Stimulated activated CD4-positive, alpha-beta T cell treated with anti-CD3 and anti-CD28 coated beads, TNF-alpha, amount 100 ng/mL, for 1 hour (primary cell): ENCODE measurements around the gene TOLLIP.
"Not testable (repeated sequence)": the region's sequence is repeated elsewhere in the genome, so short reads cannot be mapped to it uniquely, and the experiment has no call there.

Experiments used
- DNase-seq, 3 donors: peaks; one replicate each; pipeline ENCODE4 v3.0.0-alpha.2; 2020; ENCODE audit warnings: low read depth in 3 of 3, low spot score in 1 of 3

TOLLIP gene

GRCh38 chr11:1266976-1267375 is 42.5 kb downstream of the TOLLIP start:
- DNase-seq, result not testable (repeated sequence)

GRCh38 chr11:1265480-1265879 is 44.0 kb downstream of the TOLLIP start:
- not testable (repeated sequence) for DNase-seq

- not testable (repeated sequence) for DNase-seq
Observed at GRCh38 chr11:1264444-1264843, 45.0 kb downstream of the TOLLIP start.

GRCh38 chr11:1263010-1263409 is 46.4 kb downstream of the TOLLIP start:
- no peak for DNase-seq

- peak; percentile 67 to 79 (median 70) for DNase-seq
Observed at GRCh38 chr11:1262172-1263006, 47.0 kb downstream of the TOLLIP start.

- no peak for DNase-seq
Observed at GRCh38 chr11:1261241-1262071, 48.0 kb downstream of the TOLLIP start.

- no peak for DNase-seq
Observed at GRCh38 chr11:1260620-1261019, 48.8 kb downstream of the TOLLIP start.

- peak in 1 of 3 donors; percentile 44 for DNase-seq
Observed at GRCh38 chr11:1260023-1260501, 49.4 kb downstream of the TOLLIP start.

GRCh38 chr11:1259561-1259960 is 49.9 kb downstream of the TOLLIP start:
- DNase-seq, result no peak

GRCh38 chr11:1259076-1259461 is 50.4 kb downstream of the TOLLIP start:
- no peak for DNase-seq

GRCh38 chr11:1258401-1259075 is 50.9 kb downstream of the TOLLIP start:
- DNase-seq, result no peak

- DNase-seq, result no peak
Observed at GRCh38 chr11:1257916-1258315, 51.5 kb downstream of the TOLLIP start.

GRCh38 chr11:1257366-1257765 is 52.1 kb downstream of the TOLLIP start:
- no peak for DNase-seq

GRCh38 chr11:1256257-1257045 is 53.0 kb downstream of the TOLLIP start:
- DNase-seq, result no peak

GRCh38 chr11:1255151-1255550 is 54.3 kb downstream of the TOLLIP start:
- no peak for DNase-seq

- no peak for DNase-seq
Observed at GRCh38 chr11:1254733-1255132, 54.7 kb downstream of the TOLLIP start.

GRCh38 chr11:1254086-1254648 is 55.3 kb downstream of the TOLLIP start:
- DNase-seq, result no peak

- DNase-seq, result no peak
Observed at GRCh38 chr11:1253103-1253485, 56.3 kb downstream of the TOLLIP start.

GRCh38 chr11:1252371-1253102 is 56.9 kb downstream of the TOLLIP start:
- DNase-seq, result no peak
